CD4-positive, alpha-beta T cell treated with Interleukin-4 for 1 hour (primary cell): ENCODE data around the gene SCN4A.
A peak's percentile ranks its signal among the peaks of the same experiment; 100 is the strongest.
"Not testable (repeated sequence)": the region's sequence is repeated elsewhere in the genome, so short reads cannot be mapped to it uniquely, and the experiment has no call there.

ENCODE experiments used
- DNase-seq, 2 donors: peaks; one replicate each; pipeline ENCODE4 v3.0.0-alpha.2; 2020 to 2022

The SCN4A gene

GRCh38 chr17:63984651-63985386, 12.1 kb upstream of the SCN4A start:
- DNase-seq: peak; percentile 72 to 80

GRCh38 chr17:63984236-63984635, 11.5 kb upstream of the SCN4A start:
- no peak for DNase-seq

- DNase-seq: no peak
Measured at GRCh38 chr17:63983320-63983719, 10.6 kb upstream of the SCN4A start.

- not testable (repeated sequence) for DNase-seq
Measured at GRCh38 chr17:63982641-63983040, 9.9 kb upstream of the SCN4A start.

- no peak for DNase-seq
Measured at GRCh38 chr17:63978272-63979200, 5.8 kb upstream of the SCN4A start.

- DNase-seq: no peak
Measured at GRCh38 chr17:63976702-63977101, 4.0 kb upstream of the SCN4A start.

GRCh38 chr17:63975541-63976092, 2.9 kb upstream of the SCN4A start:
- DNase-seq: no peak

- DNase-seq: no peak
Measured at GRCh38 chr17:63974594-63975192, 2.0 kb upstream of the SCN4A start.

GRCh38 chr17:63973930-63974593, 1.3 kb upstream of the SCN4A start:
- no peak for DNase-seq

GRCh38 chr17:63973247-63973646, 529 bp upstream of the SCN4A start:
- no peak for DNase-seq

GRCh38 chr17:63969278-63969677, 3.4 kb downstream of the SCN4A start:
- DNase-seq: no peak

GRCh38 chr17:63967953-63968352, 4.8 kb downstream of the SCN4A start:
- DNase-seq: no peak

GRCh38 chr17:63966646-63967264, 6.0 kb downstream of the SCN4A start:
- peak in 1 of 2 donors; percentile 33 for DNase-seq

GRCh38 chr17:63963123-63963522, 9.6 kb downstream of the SCN4A start:
- no peak for DNase-seq

- no peak for DNase-seq
Measured at GRCh38 chr17:63962298-63962744, 10.4 kb downstream of the SCN4A start.

GRCh38 chr17:63961355-63962212, 11.1 kb downstream of the SCN4A start:
- peak; percentile 55 to 72 for DNase-seq

- DNase-seq: no peak
Measured at GRCh38 chr17:63960430-63960829, 12.3 kb downstream of the SCN4A start.

- no peak for DNase-seq
Measured at GRCh38 chr17:63960006-63960405, 12.7 kb downstream of the SCN4A start.

- DNase-seq: no peak
Measured at GRCh38 chr17:63956296-63956920, 16.3 kb downstream of the SCN4A start.

- no peak for DNase-seq
Measured at GRCh38 chr17:63955791-63956190, 16.9 kb downstream of the SCN4A start.

- no peak for DNase-seq
Measured at GRCh38 chr17:63955232-63955631, 17.5 kb downstream of the SCN4A start.
